SK-N-SH treated with all-trans-retinoic acid at 6 μM for 48 hours (cell line): ENCODE data around the gene LRP2.

ENCODE experiments used
- ATAC-seq: fragments of 200-7000 bp; cut with Tn5 transposase; 3 replicates; pipeline ENCODE4 v1.9.1; 2020; ENCODE audit warnings: mild to moderate bottlenecking, moderate library complexity
- ARNTL ChIP-seq: fragments of 450-650 bp; formaldehyde crosslinking; IDR thresholded peaks from 2 replicates; pipeline ENCODE4 v1.5.0; 2020; ENCODE audit warnings: low read depth, mild to moderate bottlenecking, moderate library complexity, borderline replicate concordance
- BACH2 ChIP-seq: fragments of 250-450 bp; sonication (Bioruptor Pico); IDR thresholded peaks from 2 replicates; pipeline ENCODE4 v1.9.0; 2021; ENCODE audit warnings: mild to moderate bottlenecking, borderline replicate concordance
- CSDC2 ChIP-seq: fragments of 250-450 bp; sonication (Bioruptor Pico); IDR thresholded peaks from 2 replicates; pipeline ENCODE4 v1.5.0; 2020; ENCODE audit warnings: mild to moderate bottlenecking, moderate library complexity
- ESRRG ChIP-seq: fragments of 250-450 bp; sonication (Bioruptor Pico); IDR thresholded peaks from 2 replicates; pipeline ENCODE4 v1.6.1; 2021; ENCODE audit warnings: mild to moderate bottlenecking
- GLIS3 ChIP-seq: fragments of 250-450 bp; sonication (Bioruptor Pico); IDR thresholded peaks from 2 replicates; pipeline ENCODE4 v1.5.0; 2020; ENCODE audit warnings: mild to moderate bottlenecking, moderate library complexity
- ISL1 ChIP-seq: fragments of 250-450 bp; sonication (Bioruptor Pico); IDR thresholded peaks from 2 replicates; pipeline ENCODE4 v2.1.2; 2022; ENCODE audit warnings: mild to moderate bottlenecking, moderate library complexity
- OSR1 ChIP-seq: fragments of 250-450 bp; sonication (Bioruptor Pico); IDR thresholded peaks from 2 replicates; pipeline ENCODE4 v1.8.0; 2022; ENCODE audit warnings: moderate library complexity, mild to moderate bottlenecking, inconsistent platforms
- PPARA ChIP-seq: fragments of 250-450 bp; sonication (Bioruptor Pico); IDR thresholded peaks from 2 replicates; pipeline ENCODE4 v1.5.0; 2020; ENCODE audit warnings: mild to moderate bottlenecking, borderline replicate concordance
- RARB ChIP-seq: fragments of 250-450 bp; sonication (Bioruptor Pico); IDR thresholded peaks from 2 replicates; pipeline ENCODE4 v1.8.0; 2021; ENCODE audit warnings: mild to moderate bottlenecking, moderate library complexity
- TCF4 ChIP-seq: fragments of 250-450 bp; sonication (Bioruptor Pico); IDR thresholded peaks from 2 replicates; pipeline ENCODE4 v1.8.0; 2021; ENCODE audit warnings: mild to moderate bottlenecking, moderate library complexity, borderline replicate concordance
- TOX ChIP-seq: fragments of 250-450 bp; sonication (Bioruptor Pico); IDR thresholded peaks from 2 replicates; pipeline ENCODE4 v1.8.0; 2021; ENCODE audit warnings: mild to moderate bottlenecking, moderate library complexity, borderline replicate concordance
- ZC3H10 ChIP-seq: fragments of 250-450 bp; sonication (Bioruptor Pico); IDR thresholded peaks from 2 replicates; pipeline ENCODE4 v1.5.1; 2021; ENCODE audit warnings: mild to moderate bottlenecking, moderate library complexity
- ZFP3 ChIP-seq: fragments of 250-450 bp; sonication (Bioruptor Pico); IDR thresholded peaks from 2 replicates; pipeline ENCODE4 v1.5.0; 2020; ENCODE audit warnings: mild to moderate bottlenecking, moderate library complexity
- ZFP30 ChIP-seq: fragments of 450-650 bp; formaldehyde crosslinking; IDR thresholded peaks from 2 replicates; pipeline ENCODE4 v1.5.0; 2022; ENCODE audit warnings: mild to moderate bottlenecking, moderate library complexity
- ZNF565 ChIP-seq: fragments of 450-650 bp; formaldehyde crosslinking; conservative IDR thresholded peaks from 2 replicates; pipeline ENCODE4 v1.5.0; 2020; ENCODE audit warnings: low read depth, mild to moderate bottlenecking, moderate library complexity
- ZNF70 ChIP-seq: fragments of 450-650 bp; formaldehyde crosslinking; IDR thresholded peaks from 2 replicates; pipeline ENCODE4 v1.5.0; 2020; ENCODE audit warnings: mild to moderate bottlenecking, moderate library complexity
- ZNF8 ChIP-seq: fragments of 450-650 bp; formaldehyde crosslinking; IDR thresholded peaks from 2 replicates; pipeline ENCODE4 v1.5.0; 2020; ENCODE audit warnings: mild to moderate bottlenecking, moderate library complexity
- TF ChIP-seq, protein P1 (sequence below): fragments of 250-450 bp; sonication (Bioruptor Pico); IDR thresholded peaks from 2 replicates; pipeline ENCODE4 v1.8.0; 2020; ENCODE audit warnings: mild to moderate bottlenecking, moderate library complexity, borderline replicate concordance
- TF ChIP-seq, protein P2 (sequence below): fragments of 250-450 bp; sonication (Bioruptor Pico); IDR thresholded peaks from 2 replicates; pipeline ENCODE4 v1.5.1; 2021; ENCODE audit warnings: mild to moderate bottlenecking, moderate library complexity
- TF ChIP-seq, protein P3 (sequence below): fragments of 250-450 bp; sonication (Bioruptor Pico); IDR thresholded peaks from 2 replicates; pipeline ENCODE4 v1.5.0; 2020; ENCODE audit warnings: mild to moderate bottlenecking, moderate library complexity
- TF ChIP-seq, protein P4 (sequence below): fragments of 250-450 bp; sonication (Bioruptor Pico); IDR thresholded peaks from 2 replicates; pipeline ENCODE4 v1.8.0; 2021; ENCODE audit warnings: low read depth, mild to moderate bottlenecking, moderate library complexity, borderline replicate concordance
- TF ChIP-seq, protein P5 (sequence below): fragments of 250-450 bp; sonication (Bioruptor Pico); IDR thresholded peaks from 2 replicates; pipeline ENCODE4 v1.5.1; 2020; ENCODE audit warnings: low read depth, mild to moderate bottlenecking, moderate library complexity

The LRP2 gene

DNA sequence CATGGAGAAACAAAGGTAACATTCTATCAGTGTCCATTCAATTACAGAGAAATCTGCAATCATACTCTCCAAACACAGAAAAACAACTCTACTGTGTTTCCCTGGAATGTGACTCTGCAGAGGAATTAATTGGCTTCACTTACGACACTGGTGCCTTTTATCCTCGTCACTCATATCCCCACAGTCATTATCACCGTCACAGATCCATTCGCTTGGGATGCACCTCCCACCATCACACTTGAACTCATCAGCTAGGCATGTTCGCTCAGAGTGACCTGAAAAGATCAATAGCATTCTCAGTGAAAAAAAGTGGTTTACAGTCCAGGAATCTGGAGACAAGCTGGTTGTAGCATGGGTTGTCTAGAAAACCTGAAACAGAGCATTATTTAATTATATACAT is 168.7 kb downstream of the LRP2 start:
- TF ChIP-seq, protein P1, sequence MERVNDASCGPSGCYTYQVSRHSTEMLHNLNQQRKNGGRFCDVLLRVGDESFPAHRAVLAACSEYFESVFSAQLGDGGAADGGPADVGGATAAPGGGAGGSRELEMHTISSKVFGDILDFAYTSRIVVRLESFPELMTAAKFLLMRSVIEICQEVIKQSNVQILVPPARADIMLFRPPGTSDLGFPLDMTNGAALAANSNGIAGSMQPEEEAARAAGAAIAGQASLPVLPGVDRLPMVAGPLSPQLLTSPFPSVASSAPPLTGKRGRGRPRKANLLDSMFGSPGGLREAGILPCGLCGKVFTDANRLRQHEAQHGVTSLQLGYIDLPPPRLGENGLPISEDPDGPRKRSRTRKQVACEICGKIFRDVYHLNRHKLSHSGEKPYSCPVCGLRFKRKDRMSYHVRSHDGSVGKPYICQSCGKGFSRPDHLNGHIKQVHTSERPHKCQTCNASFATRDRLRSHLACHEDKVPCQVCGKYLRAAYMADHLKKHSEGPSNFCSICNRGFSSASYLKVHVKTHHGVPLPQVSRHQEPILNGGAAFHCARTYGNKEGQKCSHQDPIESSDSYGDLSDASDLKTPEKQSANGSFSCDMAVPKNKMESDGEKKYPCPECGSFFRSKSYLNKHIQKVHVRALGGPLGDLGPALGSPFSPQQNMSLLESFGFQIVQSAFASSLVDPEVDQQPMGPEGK (CRISPR knock-in tag), result no peak
- TF ChIP-seq CSDC2, result no peak
- TF ChIP-seq, protein P2, sequence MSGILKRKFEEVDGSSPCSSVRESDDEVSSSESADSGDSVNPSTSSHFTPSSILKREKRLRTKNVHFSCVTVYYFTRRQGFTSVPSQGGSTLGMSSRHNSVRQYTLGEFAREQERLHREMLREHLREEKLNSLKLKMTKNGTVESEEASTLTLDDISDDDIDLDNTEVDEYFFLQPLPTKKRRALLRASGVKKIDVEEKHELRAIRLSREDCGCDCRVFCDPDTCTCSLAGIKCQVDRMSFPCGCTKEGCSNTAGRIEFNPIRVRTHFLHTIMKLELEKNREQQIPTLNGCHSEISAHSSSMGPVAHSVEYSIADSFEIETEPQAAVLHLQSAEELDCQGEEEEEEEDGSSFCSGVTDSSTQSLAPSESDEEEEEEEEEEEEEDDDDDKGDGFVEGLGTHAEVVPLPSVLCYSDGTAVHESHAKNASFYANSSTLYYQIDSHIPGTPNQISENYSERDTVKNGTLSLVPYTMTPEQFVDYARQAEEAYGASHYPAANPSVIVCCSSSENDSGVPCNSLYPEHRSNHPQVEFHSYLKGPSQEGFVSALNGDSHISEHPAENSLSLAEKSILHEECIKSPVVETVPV (CRISPR knock-in tag), result no peak
- no peak for TF ChIP-seq ZFP30 (CRISPR knock-in tag)
- TF ChIP-seq ARNTL, result no peak
- no peak for TF ChIP-seq TCF4 (CRISPR knock-in tag)
- no peak for TF ChIP-seq ESRRG (CRISPR knock-in tag)
- no peak for TF ChIP-seq BACH2
- TF ChIP-seq, protein P3, sequence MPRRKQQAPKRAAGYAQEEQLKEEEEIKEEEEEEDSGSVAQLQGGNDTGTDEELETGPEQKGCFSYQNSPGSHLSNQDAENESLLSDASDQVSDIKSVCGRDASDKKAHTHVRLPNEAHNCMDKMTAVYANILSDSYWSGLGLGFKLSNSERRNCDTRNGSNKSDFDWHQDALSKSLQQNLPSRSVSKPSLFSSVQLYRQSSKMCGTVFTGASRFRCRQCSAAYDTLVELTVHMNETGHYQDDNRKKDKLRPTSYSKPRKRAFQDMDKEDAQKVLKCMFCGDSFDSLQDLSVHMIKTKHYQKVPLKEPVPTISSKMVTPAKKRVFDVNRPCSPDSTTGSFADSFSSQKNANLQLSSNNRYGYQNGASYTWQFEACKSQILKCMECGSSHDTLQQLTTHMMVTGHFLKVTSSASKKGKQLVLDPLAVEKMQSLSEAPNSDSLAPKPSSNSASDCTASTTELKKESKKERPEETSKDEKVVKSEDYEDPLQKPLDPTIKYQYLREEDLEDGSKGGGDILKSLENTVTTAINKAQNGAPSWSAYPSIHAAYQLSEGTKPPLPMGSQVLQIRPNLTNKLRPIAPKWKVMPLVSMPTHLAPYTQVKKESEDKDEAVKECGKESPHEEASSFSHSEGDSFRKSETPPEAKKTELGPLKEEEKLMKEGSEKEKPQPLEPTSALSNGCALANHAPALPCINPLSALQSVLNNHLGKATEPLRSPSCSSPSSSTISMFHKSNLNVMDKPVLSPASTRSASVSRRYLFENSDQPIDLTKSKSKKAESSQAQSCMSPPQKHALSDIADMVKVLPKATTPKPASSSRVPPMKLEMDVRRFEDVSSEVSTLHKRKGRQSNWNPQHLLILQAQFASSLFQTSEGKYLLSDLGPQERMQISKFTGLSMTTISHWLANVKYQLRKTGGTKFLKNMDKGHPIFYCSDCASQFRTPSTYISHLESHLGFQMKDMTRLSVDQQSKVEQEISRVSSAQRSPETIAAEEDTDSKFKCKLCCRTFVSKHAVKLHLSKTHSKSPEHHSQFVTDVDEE (CRISPR knock-in tag), result no peak
- no peak for TF ChIP-seq ISL1 (CRISPR knock-in tag)
- no peak for TF ChIP-seq ZNF8
- no peak for TF ChIP-seq ZC3H10 (CRISPR knock-in tag)
- TF ChIP-seq ZNF565 (CRISPR knock-in tag), result no peak
- no peak for TF ChIP-seq ZNF70 (CRISPR knock-in tag)
- no peak for TF ChIP-seq PPARA
- no peak for TF ChIP-seq GLIS3 (CRISPR knock-in tag)
- no peak for ATAC-seq

DNA sequence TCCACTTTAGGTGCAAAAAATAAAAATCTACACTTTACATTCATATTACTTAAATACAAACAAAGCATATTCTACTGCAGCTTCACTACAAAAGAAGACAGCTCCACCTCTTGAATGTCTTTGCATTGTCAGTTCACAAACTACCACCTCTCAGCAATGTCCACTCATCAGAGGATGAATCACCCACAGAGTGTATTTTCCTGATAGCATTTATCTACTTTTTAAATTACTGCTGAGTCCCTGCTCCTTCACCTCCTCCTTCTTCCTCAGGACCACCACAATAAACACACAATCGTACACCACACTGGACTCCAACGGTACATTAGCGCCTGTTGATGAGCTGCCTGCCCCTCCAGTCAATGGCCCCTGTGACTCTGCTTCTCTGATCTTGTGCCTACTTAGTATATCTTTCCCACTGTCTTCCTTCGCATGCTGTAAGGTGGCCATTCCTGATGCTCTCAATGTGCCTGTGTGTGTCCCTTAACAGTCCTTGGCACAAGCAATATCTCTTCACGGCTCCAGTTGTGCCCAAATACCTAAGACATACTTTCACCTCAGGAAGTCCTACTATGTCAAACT is 172.0 kb downstream of the LRP2 start:
- TF ChIP-seq, protein P1 (CRISPR knock-in tag), result no peak
- TF ChIP-seq ARNTL (no peak), ZC3H10 (CRISPR knock-in tag) (no peak), TCF4 (CRISPR knock-in tag) (no peak)
- TF ChIP-seq, all 23 proteins: peak for 0
- ATAC-seq, result no peak

DNA sequence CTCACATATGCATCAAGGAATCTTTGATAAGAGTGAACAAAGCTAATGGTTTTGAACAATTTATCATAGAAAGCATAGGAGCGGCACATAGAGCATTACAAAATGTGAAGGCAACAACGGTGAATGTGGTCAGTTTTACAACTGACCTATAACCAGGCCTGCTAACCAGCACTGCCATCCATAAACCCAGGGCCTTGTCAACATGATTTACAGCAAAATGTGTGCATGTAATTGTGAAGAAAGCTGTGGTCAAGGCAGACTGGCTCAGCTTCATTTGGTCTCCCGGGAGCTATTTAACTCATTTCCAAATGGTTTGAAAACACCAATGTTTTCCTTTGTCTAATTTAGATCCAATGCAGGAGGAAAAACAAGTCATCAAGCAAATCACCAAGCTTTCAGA is 173.2 kb downstream of the LRP2 start:
- TF ChIP-seq, protein P4, sequence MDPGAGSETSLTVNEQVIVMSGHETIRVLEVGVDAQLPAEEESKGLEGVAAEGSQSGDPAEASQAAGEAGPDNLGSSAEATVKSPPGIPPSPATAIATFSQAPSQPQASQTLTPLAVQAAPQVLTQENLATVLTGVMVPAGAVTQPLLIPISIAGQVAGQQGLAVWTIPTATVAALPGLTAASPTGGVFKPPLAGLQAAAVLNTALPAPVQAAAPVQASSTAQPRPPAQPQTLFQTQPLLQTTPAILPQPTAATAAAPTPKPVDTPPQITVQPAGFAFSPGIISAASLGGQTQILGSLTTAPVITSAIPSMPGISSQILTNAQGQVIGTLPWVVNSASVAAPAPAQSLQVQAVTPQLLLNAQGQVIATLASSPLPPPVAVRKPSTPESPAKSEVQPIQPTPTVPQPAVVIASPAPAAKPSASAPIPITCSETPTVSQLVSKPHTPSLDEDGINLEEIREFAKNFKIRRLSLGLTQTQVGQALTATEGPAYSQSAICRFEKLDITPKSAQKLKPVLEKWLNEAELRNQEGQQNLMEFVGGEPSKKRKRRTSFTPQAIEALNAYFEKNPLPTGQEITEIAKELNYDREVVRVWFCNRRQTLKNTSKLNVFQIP (CRISPR knock-in tag), result no peak
- no peak for ATAC-seq

DNA sequence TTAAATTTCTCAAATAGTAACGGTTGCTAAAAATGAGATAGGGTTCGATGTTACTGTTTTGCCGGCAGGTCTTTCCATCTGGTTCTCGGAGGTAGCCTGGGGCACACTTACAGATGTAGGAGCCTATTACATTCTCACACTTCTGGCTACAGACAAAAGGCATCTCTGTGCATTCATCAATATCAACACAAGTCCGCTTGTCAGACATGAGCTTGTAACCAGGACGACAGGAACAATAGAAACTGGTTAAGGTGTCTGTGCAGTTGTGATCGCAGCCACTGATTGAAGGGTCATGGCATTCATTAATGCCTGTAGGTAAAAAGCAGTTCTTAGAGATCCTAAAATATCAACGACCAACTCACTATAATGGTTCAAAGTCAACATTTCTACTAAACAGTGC is 176.6 kb downstream of the LRP2 start:
- TF ChIP-seq RARB (CRISPR knock-in tag), result no peak
- TF ChIP-seq GLIS3 (CRISPR knock-in tag), result no peak
- no peak for TF ChIP-seq ISL1 (CRISPR knock-in tag)
- no peak for TF ChIP-seq ZFP3 (CRISPR knock-in tag)
- TF ChIP-seq TOX (CRISPR knock-in tag), result no peak
- no peak for TF ChIP-seq OSR1
- TF ChIP-seq, protein P2 (CRISPR knock-in tag), result no peak
- no peak for TF ChIP-seq ESRRG (CRISPR knock-in tag)
- TF ChIP-seq, protein P4 (CRISPR knock-in tag), result no peak
- TF ChIP-seq CSDC2, result no peak
- TF ChIP-seq, protein P5, sequence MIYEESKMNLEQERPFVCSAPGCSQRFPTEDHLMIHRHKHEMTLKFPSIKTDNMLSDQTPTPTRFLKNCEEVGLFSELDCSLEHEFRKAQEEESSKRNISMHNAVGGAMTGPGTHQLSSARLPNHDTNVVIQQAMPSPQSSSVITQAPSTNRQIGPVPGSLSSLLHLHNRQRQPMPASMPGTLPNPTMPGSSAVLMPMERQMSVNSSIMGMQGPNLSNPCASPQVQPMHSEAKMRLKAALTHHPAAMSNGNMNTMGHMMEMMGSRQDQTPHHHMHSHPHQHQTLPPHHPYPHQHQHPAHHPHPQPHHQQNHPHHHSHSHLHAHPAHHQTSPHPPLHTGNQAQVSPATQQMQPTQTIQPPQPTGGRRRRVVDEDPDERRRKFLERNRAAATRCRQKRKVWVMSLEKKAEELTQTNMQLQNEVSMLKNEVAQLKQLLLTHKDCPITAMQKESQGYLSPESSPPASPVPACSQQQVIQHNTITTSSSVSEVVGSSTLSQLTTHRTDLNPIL (CRISPR knock-in tag), result no peak
- no peak for TF ChIP-seq BACH2
- no peak for TF ChIP-seq ZC3H10 (CRISPR knock-in tag)
- TF ChIP-seq, all 23 proteins: peak for 0
- no peak for ATAC-seq
